Measurements from ENCODE around the gene MORC2.

GRCh38 chr22:30978304-30978962 is 9.9 kb upstream of the MORC2 start:
- TF ChIP-seq FOXP2 (optimal IDR thresholded peaks at IDR 0.05; ENCODE audit: control extremely low read depth, extremely low read length, insufficient read depth) (no peak), EZH2 (IDR thresholded peaks at IDR 0.05) (no peak)

Data from SK-N-MC (cell line).